ENCODE results near the gene LRRC15. TPM values are rescaled to one million over a fixed set of nuclear protein-coding genes. Genes with fewer than 3 reads are reported as not detected.
A peak's percentile ranks its signal among the peaks of the same experiment; 100 is the strongest.

Gene LRRC15
- total RNA-seq, 1 experiment from 2014 or later = 0.07 TPM

DNA sequence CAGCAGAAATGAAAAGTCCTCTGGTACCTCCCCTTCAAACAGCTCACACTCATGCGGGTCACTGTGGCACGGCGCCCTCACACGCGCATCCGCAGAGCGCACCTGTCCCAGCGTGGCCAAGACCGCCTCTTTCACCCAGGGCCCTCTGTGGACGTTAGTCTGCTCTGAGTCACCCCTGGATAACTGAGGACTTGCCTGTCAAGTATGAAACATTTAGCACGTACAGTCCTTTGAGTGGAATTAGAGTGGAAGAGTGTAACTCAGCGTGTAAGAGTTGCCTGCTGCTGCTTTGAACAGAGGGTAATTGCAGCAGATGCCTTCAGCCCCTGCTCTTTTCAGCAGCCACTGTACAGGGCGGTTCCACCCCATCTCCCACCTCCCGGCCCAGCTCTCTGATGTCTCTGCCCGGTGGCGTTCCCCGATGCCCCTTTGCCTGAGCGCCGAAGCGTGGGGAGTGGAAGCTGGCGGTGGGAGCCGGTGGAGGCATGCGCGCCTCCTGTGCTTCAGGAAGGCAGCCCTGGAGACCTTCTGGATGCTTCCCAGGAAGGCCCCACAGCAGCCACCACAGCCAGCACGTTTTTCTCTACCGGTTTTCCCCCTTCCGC is 41.4 kb downstream of the LRRC15 start (continued):
- no peak for TF ChIP-seq TEAD1 (CRISPR knock-in tag; IDR thresholded peaks at IDR 0.05)

DNA sequence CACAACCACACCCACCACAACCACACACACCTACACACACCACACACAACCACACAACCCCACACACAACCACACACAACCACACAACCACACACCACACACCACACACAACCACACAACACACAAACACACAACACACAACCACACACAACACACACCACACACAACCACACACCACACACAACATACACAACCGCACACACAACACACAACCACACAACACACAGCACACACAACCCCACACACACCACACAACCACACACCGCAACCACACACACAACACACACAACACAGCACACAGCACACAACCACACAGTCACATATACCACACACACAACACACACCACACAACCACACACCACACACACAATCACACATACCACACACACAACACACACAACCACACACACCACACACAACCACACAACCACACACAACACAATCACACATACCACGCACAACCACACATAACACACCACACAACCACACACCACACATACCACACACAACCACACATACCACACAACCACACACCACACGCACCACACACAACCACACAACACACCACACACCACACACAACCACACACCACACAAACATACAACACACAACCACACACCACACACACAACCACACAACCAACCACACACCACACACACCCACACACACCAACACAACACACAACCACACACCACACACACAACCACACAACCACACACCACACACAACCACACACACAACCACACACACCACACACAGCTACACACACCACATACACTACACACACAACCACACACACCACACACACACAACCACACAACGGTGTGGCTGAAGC is 42.1 kb downstream of the LRRC15 start:
- Mint-ChIP-seq H3K4me1 (peaks cover 20% of the 10 kb centered on the region), H3K27me3 (ENCODE audit: low read depth) (peaks cover 16% of the 10 kb centered on the region), H3K9me3 (peaks cover 8% of the 10 kb centered on the region; the same call in 1 of the 2 replicates), H3K27ac (no peak overlapping the region), H3K4me3 (no peak overlapping the region), H3K36me3 (no peaks in the 10 kb centered on the region; the same call in 1 of the 2 replicates)
- POLR2A ChIA-PET = no interaction called here
- CTCF ChIA-PET = interaction anchor here (1.2 to 2.0 kb wide), 2 partner anchors 12 to 187 kb away, joined by 4 to 9 read pairs; no protein-coding TSS in a partner anchor
- DNase-seq (ENCODE audit: low spot score) = no peak
- TF ChIP-seq, protein P1, sequence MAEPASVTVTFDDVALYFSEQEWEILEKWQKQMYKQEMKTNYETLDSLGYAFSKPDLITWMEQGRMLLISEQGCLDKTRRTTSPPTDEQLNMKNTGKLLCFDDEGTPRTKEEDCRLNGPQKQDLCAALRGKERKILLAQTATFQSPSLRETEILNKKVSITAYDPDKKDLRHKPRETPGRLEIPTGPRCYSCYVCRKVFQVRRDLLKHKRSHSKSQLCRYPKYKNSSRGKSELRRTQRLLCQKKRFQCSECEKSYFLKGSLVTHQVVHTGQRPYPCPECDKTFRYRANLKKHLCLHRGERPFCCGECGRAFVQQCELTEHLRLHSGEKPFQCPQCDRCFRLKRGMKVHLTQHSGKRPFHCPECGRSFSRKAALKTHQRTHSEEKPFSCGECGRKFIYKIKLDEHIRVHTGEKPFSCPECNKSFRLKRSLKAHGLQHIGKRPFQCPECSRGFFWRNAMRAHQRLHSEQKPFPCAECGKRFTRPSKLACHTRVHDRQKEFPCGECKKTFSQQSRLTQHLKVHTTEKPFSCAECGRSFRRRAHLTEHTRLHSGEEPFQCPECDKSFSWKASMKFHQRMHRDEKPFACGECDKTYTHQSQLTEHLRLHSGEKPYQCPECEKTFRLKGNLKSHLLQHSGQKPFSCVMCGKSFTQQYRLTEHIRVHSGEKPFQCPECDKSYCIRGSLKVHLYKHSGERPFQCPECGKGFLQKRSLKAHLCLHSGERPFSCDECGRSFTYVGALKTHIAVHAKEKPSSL (CRISPR knock-in tag; conservative IDR thresholded peaks at IDR 0.05) = no peak
- TF ChIP-seq, protein P2, sequence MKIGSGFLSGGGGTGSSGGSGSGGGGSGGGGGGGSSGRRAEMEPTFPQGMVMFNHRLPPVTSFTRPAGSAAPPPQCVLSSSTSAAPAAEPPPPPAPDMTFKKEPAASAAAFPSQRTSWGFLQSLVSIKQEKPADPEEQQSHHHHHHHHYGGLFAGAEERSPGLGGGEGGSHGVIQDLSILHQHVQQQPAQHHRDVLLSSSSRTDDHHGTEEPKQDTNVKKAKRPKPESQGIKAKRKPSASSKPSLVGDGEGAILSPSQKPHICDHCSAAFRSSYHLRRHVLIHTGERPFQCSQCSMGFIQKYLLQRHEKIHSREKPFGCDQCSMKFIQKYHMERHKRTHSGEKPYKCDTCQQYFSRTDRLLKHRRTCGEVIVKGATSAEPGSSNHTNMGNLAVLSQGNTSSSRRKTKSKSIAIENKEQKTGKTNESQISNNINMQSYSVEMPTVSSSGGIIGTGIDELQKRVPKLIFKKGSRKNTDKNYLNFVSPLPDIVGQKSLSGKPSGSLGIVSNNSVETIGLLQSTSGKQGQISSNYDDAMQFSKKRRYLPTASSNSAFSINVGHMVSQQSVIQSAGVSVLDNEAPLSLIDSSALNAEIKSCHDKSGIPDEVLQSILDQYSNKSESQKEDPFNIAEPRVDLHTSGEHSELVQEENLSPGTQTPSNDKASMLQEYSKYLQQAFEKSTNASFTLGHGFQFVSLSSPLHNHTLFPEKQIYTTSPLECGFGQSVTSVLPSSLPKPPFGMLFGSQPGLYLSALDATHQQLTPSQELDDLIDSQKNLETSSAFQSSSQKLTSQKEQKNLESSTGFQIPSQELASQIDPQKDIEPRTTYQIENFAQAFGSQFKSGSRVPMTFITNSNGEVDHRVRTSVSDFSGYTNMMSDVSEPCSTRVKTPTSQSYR (CRISPR knock-in tag; IDR thresholded peaks at IDR 0.05) = 0 out of 2 replicates have a peak, but pooled peaks have one; percentile 38
- ATAC-seq = no peak

DNA sequence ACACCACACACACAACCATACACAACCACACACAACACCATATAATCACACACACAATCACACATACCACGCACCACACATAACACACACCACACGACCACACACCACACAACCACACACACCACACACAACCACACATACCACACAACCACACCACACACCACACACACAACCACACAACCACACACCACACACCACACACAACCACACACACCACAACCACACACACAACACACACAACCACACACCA is 42.6 kb downstream of the LRRC15 start:
- DNase-seq (ENCODE audit: low spot score) = no peak
- Mint-ChIP-seq H3K36me3 (no peaks in the 10 kb centered on the region; the same call in 1 of the 2 replicates), H3K27me3 (ENCODE audit: low read depth) (peaks cover 10% of the 10 kb centered on the region), H3K4me3 (no peak overlapping the region), H3K4me1 (peaks cover 20% of the 10 kb centered on the region), H3K27ac (no peak overlapping the region), H3K9me3 (peaks cover 8% of the 10 kb centered on the region; the same call in 1 of the 2 replicates)
- TF ChIP-seq ZNF416 (CRISPR knock-in tag; IDR thresholded peaks at IDR 0.05) (no peak), TEAD1 (CRISPR knock-in tag; IDR thresholded peaks at IDR 0.05) (no peak), MXD4 (CRISPR knock-in tag; IDR thresholded peaks at IDR 0.05; ENCODE audit: borderline replicate concordance) (no peak), SMAD3 (CRISPR knock-in tag; IDR thresholded peaks at IDR 0.05; ENCODE audit: borderline replicate concordance) (no peak), FOXP1 (CRISPR knock-in tag; IDR thresholded peaks at IDR 0.05; ENCODE audit: borderline replicate concordance) (no peak), NR2C2 (CRISPR knock-in tag; IDR thresholded peaks at IDR 0.05) (no peak), RELA (CRISPR knock-in tag; IDR thresholded peaks at IDR 0.05; ENCODE audit: borderline replicate concordance) (no peak), ZBTB21 (CRISPR knock-in tag; IDR thresholded peaks at IDR 0.05; ENCODE audit: borderline replicate concordance) (no peak), FOXJ3 (CRISPR knock-in tag; IDR thresholded peaks at IDR 0.05; ENCODE audit: borderline replicate concordance) (no peak), NR1H2 (CRISPR knock-in tag; IDR thresholded peaks at IDR 0.05) (no peak)
- TF ChIP-seq, protein P3, sequence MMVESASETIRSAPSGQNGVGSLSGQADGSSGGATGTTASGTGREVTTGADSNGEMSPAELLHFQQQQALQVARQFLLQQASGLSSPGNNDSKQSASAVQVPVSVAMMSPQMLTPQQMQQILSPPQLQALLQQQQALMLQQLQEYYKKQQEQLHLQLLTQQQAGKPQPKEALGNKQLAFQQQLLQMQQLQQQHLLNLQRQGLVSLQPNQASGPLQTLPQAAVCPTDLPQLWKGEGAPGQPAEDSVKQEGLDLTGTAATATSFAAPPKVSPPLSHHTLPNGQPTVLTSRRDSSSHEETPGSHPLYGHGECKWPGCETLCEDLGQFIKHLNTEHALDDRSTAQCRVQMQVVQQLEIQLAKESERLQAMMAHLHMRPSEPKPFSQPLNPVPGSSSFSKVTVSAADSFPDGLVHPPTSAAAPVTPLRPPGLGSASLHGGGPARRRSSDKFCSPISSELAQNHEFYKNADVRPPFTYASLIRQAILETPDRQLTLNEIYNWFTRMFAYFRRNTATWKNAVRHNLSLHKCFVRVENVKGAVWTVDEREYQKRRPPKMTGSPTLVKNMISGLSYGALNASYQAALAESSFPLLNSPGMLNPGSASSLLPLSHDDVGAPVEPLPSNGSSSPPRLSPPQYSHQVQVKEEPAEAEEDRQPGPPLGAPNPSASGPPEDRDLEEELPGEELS (CRISPR knock-in tag; IDR thresholded peaks at IDR 0.05) = no peak
- TF ChIP-seq, protein P4, sequence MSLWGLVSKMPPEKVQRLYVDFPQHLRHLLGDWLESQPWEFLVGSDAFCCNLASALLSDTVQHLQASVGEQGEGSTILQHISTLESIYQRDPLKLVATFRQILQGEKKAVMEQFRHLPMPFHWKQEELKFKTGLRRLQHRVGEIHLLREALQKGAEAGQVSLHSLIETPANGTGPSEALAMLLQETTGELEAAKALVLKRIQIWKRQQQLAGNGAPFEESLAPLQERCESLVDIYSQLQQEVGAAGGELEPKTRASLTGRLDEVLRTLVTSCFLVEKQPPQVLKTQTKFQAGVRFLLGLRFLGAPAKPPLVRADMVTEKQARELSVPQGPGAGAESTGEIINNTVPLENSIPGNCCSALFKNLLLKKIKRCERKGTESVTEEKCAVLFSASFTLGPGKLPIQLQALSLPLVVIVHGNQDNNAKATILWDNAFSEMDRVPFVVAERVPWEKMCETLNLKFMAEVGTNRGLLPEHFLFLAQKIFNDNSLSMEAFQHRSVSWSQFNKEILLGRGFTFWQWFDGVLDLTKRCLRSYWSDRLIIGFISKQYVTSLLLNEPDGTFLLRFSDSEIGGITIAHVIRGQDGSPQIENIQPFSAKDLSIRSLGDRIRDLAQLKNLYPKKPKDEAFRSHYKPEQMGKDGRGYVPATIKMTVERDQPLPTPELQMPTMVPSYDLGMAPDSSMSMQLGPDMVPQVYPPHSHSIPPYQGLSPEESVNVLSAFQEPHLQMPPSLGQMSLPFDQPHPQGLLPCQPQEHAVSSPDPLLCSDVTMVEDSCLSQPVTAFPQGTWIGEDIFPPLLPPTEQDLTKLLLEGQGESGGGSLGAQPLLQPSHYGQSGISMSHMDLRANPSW (CRISPR knock-in tag; conservative IDR thresholded peaks at IDR 0.05; ENCODE audit: low read depth) = no peak
- TF ChIP-seq, protein P2 (CRISPR knock-in tag; IDR thresholded peaks at IDR 0.05) = no peak
- no peak for ATAC-seq
- CTCF ChIA-PET = no interaction called here
- POLR2A ChIA-PET = no interaction called here

Measured in WTC11 (cell line).